ENCODE results near the gene DRP2.
"Not testable (repeated sequence)": the region's sequence is repeated elsewhere in the genome, so short reads cannot be mapped to it uniquely, and the experiment has no call there.

DRP2 gene

DNA sequence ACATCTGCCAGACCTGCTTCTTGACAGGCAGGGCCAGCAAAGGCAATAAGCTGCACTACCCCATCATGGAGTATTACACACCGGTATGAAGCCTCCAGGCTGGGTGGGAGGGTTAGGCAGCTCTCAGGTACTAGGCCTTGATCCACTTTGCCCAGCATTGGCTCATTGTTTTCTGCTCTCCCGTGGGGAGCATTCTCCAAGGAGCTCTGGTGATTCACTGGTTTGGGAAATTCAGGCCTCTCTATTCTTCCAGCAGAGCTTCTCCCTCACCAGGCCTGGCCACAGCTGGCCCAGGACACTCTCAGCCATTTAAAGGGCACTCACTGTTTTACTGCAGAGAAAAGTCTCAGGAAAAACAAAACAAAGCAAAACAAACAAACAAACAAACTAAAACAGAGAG, 33.0 kb downstream of the DRP2 start:
- no peak for DNase-seq

DNA sequence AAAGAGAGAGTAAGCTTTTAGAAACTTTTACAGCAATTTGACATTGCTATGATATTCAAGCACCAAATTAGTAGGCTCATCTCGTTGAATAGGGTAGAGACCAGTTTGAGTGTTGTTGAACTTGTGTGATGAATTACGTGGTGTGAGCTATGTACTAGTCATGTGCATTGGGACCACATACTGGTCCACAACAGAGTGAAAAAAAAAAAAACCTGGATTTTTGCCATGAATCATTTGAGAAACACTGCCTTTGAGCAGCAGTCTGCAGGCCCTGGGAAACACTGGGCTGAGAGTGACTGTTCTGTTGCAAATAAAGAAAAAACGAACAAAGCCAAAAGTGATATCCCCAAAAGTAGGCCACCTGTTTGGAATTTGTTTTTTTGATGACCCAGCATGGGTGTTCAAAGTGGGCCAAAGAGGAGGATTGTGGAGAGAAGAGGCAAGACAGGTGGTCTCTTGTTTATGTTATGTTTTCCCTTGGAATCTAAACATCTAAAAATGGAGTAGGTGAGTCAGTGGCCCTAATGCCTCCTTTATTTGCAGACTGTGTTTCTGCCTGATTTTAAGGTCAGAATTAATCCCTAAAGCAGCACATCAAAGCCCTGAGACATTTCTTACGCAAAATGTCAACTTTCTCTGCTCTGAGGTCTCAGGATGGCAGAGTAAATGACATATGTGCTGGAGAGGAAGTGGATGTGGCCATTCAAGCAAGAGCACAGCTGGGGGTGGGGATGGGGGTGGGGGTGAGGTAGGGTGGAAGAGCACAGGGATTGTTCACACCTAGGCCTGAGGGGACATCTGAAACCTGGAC, 38.1 kb downstream of the DRP2 start:
- no peak for DNase-seq

DNA sequence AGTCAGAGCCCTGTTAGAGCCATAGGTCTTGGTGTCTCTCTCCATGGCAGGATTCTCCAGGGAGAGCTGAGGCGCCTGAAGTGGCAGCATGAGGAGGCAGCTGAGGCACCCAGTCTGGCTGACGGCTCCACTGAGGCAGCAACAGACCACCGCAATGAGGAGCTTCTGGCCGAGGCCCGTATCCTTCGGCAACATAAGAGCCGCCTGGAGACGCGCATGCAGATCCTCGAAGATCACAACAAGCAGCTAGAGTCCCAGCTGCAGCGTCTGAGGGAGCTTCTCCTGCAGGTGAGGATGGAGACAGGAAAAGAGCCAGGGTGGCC, 38.6 kb downstream of the DRP2 start:
- no peak for DNase-seq

DNA sequence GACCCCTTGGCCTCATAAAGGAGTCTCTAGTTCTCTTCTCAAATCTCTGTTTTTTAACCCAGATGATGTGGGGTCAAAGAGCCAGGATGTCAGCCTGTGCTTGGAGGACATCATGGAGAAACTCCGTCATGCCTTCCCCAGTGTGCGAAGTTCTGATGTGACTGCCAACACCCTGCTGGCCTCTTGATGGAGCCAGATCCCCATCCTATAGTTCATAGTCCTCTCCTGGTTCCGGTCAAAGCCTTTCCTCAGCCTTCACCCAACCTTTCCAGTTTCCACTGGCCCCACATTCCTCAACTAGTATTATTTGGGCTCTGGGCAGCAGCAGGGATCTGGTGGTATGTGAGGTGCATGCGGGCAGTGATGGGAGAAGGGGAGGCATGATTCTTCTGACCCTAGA, 40.8 kb downstream of the DRP2 start:
- DNase-seq = no peak

DNA sequence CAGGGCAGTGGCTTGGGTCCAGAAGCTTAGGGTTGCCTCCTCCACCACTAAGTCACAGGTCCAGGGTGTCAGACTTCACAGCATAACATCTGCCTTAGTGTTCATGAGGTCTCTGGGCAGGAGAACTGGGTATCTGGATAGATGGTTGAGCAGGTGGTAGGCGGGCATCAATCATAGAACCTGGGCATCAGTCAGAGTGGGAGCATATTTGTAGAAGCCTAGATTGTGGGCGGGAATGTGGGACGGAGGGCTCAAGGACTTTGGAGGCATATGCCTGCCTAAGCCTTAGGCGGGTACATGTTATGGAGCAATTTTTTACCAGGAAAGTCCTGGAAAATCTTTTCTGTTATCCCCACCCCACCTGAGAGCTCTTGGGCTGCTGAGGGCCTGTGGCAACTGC, 43.0 kb downstream of the DRP2 start:
- DNase-seq = no peak

DNA sequence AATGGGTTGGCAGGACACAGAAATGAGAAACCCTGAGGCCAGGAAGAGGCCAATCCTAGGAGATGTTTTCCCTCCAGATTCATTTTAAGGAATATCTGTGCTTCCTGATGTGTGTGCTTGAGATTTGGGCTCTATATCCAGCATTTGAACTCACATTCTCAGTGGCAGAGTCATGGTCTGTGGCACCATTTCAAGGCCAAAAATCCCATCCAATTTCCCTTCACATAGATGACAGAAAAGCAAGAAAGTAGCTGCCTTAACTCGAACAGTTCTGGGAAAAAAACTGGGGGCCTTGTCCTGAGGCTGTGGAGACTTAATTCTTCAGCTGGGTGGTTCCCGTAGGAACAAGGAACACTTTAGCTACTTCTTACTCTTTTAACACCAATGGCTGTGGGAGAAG, 44.2 kb downstream of the DRP2 start:
- no peak for DNase-seq

DNA sequence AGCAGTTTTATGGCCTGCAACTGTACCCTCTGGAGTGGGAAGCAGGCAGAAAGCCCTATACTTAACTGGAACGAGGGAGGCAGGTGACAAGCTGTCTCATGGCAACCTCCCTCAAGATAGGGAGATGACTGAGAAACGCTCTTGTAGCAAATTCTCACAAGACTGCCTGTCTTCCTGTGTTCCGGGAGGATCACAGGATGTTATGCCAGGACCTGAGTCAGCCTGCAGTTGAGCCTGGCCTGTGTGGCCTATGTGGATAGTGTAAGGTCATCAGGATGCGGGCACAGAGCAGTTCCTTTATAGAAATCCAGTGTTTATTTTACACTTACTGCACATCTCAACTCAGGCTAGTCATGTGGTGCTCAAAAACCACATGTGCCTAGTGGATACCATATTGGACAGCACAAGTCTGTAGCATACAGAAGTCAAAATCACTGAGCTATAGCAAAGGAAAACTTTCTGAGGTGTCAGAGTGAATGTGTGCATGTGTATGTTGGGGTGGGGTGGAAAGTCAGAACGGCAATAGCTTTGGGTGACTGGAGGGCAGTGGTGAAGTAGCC, 46.4 kb downstream of the DRP2 start:
- DNase-seq = no peak

DNA sequence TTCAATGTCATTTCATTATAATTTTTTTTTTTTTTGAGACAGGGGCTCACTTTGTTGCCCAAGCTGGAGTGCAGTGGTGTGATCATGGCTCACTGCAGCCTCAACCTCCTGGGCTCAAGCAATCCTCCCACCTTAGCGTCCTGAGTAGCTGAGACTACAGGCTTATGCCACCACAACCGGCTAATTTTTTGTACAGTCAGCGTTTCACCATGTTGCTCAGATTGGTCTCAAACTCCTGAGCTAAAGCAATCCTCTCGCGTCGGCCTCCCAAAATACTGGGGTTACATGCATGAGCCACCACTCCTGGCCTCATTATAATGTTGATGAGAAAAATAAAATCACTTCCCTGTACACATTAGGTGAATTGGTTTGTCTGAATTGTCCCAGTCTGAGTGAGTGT, 54.6 kb downstream of the DRP2 start:
- DNase-seq = no peak

DNA sequence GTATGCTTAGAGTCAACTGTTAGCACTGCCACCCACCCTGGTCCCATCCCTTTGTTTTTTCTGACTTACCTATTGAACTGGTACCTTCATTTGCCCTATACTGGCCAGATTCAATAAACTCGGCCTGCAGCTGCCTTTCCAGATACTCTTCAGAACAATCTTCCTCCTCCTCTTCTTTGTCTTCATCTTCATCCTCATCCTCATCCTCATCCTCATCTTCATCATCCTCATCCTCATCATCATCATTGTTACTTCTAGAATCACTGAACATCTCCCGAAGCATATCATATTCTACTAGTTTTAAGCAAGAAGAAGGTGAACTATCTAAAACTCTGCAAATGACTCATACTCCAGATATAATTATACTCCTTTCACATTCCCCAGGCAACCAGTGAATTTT, 56.7 kb downstream of the DRP2 start:
- DNase-seq = no peak

DNA sequence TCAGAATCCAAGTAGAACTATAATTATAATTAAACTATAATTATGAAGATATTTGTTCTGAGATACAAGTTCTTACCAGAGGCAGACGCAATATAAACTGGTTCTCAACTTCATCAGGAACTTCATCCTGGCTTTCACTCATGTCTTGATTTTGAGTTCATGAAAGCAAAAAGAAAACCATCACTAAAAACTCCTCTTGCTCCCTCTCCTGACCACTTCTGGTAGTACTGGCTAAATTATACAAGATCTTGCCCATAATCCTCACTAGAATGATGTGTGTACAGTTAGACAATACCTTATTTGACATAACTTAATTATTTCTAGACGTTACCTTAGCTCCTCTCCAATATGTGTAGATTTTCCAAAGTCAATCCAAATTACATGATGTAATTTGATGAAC, 67.8 kb downstream of the DRP2 start:
- DNase-seq = peak; percentile 7

DNA sequence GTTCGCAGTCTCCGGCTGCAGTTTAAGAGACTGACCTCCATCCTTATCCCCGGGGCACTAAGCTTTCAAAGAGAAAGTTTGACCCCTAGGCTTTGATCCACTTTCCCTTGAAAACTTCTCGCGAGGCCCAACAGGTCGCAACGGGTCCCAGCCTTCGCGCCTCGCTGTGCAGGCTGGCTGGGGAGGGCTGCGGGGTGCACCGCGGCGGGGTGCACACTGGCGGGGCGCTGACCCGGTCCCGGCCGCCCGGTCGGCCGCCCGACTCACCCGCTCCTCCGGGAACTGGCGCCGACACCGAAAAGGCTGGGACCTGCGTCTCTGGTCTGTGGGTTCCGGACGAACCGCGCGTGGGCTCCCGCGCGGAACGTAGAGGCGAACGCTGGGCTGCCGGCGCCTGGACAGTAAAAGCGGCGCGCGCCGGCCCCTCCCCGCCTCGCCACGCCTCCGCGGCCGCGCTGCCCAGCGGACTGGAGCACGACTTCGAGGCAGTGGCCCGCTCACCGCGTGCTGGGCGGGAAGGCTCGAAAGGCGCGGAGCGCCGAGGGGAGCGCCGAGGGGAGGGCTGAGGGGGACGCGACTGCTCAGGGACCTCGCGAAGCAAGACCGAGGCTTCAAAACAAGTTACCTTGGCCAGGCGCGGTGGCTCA, 71.5 kb downstream of the DRP2 start, which contains the start of gene TAF7L:
TSS of gene TAF7L (minus strand) at position 378 of the 647 bp plus-strand sequence. CDS start 3,791 bp downstream, outside the sequence.
- DNase-seq = no peak

DNA sequence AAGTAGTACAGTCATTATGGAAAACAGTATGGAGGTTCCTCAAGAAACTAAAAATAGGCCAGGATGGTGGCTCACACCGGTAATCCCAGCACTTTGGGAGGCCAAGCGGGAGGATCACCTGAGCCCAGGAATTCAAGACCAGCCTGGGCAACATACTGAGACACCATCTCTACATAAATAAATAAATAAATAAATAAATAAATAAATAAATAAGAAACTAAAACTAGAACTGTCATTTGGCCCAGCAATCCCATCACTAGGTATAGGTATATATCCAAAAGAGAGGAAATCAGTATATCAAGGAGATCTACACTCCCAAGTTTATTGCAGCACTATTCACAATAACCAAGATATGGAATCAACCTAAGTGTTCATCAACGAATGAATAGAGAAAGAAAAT, 76.0 kb downstream of the DRP2 start:
- not testable (repeated sequence) for DNase-seq

DNA sequence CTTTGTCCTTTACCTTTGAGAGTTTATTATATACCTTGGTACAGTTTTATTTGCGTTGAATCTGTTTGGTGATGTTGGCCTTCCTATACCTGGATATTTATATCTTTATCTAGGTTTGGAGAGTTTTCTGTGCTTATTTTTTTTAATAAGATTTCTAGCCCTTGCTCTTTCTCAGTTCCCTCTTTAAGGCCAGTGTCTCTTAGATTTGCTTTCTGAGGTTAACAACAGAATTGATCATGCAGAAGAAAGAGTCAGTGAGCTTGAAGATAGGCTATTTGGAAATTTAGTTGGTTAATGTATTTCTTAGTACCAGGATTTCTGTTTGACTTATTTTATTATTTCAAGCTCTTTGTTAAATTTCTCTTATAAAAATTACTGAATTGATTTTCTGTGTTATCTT, 84.2 kb downstream of the DRP2 start:
- DNase-seq = no peak

All from NCI-H524 treated with DMSO at 0.1 percent for 48 hours (cell line).